Central memory CD4-positive, alpha-beta T cell (primary cell): ENCODE results near the gene TNFRSF8.

Experiments
- DNase-seq: peaks from one replicate; pipeline ENCODE4 v3.0.0; 2022

The TNFRSF8 gene

GRCh38 chr1:12064073-12064969 is 1.2 kb downstream of the TNFRSF8 start:
- DNase-seq, result no peak

GRCh38 chr1:12065872-12066271 is 2.8 kb downstream of the TNFRSF8 start:
- DNase-seq, result peak; percentile 31

DNA sequence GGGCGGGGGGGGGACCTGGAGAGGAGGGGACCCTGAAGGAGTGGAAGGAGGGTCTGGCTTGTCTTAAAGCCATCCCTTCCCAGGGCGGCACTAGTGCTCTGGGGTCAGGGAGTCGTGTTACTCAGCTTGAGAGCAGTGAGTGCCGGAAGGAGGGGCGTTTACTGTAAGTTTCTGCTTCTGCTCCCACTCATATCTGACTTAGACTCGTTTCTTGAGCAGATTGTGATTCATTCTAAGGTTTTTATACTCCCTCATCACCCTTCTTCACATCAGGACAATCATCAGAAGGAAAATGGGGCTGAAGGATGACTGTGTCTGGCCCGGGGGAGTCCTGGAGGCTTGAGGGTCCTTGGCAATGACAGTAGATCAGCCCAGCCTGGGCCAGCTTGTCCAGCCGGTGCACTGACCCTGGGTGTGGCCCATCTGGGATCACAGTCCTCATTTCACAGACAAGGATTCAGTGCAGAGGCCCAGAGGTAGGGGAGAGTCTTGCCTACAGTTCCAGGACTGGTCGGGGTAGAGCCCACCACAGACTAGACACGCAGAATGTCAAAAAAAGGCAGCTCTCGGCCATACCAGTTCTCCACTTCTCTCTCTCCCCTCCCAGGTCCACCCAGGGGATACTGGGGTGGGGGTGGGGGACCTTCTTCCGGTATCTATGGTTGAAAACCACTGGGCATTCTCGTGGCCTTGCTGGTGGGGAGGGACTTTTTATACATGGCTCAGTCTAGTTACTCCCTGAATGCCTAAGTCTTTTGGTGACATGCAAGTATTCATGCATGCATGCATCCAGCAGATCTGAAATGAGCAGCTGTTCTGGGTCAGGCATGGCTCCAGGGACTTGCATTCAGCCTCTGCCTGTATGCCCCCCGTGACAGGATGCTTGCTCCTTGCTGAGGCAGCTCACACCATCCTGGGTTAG is 5.1 kb downstream of the TNFRSF8 start:
- no peak for DNase-seq

- no peak for DNase-seq
These were observed 6.6 kb downstream of the TNFRSF8 start for GRCh38 chr1:12069623-12070244.

DNA sequence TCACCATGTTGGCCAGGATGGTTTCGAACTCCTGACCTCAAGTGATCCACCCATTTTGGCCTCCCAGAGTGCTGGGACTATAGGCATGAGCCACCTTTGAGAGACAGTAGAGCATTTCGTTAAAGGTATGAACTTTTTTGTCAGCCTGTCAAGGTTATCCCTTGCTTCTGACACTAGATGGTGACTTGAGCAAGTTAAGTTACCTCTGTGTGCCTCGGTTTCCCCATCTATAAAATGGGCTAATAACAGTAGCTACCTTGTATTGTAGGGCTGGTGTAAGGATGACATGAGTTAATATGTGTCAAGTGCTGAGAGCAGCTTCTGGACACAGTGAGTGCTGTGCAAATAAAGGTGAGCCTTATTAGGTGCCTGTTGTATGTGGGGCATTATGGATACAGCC is 8.8 kb downstream of the TNFRSF8 start:
- DNase-seq, result no peak

DNA sequence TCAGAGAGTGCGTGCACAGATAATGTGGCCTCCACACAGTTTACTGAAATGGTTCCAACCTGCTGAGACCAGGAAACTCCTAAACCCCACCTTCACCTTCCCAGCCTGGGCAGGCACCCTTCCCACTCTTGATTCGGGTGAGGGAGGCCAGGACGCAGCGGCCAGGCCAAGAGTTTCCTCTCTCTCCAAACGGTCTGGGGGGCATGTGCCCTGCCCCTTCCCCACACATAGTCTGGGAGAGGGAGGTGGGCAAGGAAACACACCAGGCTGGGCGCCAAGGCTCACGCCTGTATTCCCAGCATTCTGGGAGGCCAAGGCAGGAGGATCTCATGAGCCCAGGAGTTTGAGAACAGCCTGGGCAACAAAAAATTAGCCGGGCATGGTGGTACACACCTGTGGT is 9.6 kb downstream of the TNFRSF8 start:
- DNase-seq, result no peak

GRCh38 chr1:12073796-12074195 is 10.7 kb downstream of the TNFRSF8 start:
- no peak for DNase-seq

DNA sequence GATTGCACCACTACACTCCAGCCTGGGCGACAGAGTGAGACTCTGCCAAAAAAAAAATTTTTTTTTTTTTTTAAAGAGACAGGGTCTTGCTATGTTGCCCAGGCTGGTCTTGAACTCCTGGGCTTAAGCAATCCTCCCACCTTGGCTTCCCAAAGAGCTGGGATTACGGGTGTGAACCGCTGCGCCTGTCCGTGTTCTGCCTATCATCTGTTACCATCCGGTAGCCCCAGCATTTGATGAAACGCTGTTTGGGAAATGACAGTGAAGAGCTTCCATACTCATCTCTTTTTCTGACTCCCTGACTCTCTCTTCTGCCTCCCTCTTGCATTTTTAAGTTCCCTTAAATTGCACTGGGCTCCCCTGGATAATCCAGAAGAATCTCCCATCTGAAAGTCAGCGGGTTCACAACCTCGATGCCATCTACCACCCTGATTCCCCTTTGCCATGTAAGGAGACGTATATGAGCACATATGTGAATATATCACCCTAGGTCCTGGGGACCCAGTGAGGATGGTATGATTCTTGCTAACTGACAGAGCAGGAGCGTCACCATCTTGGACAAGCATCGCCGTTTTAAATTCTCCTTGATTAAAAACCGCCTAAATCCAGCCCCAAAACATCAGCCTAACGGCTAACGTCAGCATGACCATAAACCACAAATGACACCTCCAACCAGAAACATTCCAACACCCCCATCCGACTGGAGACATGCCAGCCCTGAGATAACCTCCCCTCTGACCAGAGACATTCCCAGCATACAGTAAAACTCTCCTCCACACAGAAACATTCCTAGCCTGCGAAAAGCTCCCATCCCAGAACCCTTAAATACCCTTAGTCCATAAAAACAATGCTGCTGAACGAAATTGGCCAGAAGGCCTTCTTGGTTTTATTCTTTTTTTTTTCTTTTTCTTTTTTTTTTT is 12.4 kb downstream of the TNFRSF8 start:
- DNase-seq, result no peak

- no peak for DNase-seq
These were observed 13.4 kb downstream of the TNFRSF8 start for GRCh38 chr1:12076425-12077005.

DNA sequence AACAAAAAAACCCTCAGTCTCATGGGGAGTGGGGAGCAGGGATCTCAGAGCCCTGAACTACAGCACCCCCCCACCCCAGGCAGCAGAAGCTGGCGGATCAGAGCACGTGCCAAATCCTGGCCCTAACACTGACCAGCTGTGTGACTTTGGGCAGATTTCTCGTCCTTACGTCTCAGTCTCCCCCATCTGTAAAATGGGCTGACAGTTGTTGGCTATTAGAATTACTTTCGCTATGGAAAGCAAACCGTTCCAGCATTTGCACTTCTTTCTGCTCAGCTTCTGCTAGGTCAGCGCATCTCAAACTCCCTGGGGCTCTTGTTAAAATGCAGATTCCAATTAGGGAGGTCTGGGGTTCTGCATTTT is 15.5 kb downstream of the TNFRSF8 start:
- DNase-seq, result no peak

DNA sequence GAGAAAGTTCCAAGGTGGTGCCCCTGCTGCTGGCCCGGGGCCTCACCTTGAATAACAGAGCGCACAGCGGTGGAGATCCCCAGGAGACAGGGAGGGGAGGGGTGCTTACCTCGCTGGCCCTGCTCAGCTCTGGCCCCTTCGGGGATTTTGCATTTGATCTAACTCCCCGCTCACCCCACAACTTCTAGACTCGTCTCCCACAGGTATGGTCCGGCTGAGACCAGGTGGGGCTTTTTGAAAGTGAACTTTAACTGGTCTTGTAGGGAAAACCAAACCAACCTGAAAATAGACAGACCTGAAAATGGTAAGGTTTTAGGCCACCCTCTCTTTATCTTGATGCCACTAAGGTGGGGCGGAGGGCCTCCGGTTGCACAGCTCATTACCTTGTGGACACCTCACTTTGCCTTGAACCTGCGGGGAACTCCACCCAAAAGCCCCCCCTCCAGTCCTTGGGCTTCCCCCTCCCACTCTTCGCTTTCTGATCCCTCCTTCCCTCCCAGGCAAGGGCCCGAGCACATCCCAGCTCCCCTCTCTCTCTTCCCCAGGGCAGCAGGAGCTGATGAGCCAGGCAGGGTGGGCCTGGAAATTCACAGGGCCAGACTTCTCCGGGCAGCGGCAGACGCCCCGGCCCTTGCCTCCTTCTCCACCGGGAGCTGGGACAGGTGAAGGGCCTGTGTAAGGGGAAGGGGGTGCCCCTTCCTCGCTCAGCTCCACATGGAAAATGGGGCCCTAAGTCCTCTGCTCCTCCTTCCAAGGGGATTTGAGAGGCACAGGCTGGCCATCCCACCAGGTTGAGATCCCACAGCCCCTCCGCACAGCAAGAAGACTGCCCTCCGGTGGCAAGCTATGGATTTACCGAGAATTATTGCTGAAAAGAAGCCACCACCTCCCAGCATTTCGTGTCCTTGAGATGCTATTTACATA is 16.1 kb downstream of the TNFRSF8 start:
- DNase-seq, result no peak

GRCh38 chr1:12080156-12080555 is 17.1 kb downstream of the TNFRSF8 start:
- no peak for DNase-seq

DNA sequence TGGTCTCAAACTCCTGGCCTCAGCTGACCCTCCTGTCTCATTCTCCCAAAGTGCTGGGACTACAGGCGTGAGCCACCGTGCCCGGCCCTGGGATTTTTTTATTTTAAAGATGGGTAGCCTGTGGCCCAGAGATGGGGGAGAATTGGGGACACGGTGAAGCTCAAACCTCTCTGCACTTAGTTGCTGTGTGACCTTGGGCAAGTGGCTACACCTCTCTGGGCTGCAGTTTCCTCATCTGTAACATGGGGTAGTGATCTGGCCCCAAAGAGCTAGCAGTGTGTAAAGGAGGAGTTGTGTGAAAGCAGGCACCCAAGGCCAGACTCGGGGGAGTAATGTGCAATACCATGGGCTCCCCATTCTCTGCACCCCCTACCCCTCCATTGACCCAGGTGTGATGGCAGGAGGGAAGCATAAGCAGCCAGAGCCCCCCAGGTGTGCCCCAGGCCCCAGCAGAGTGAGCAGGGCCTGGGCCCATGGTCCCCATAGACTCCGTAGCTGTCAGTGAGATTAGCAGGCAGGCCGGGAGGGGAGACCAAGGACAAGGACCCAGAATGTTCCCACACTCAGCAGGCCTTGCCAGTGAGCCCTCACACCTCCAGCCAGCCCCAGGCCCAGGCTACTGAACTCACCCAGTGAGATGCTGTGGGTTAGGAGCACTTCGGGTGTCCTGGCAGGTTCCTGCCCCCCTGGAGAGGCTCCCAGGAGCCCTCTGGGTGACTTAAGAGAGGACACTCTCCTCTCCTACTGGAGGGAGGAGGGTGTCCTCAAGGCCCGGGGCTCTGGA is 17.9 kb downstream of the TNFRSF8 start:
- DNase-seq, result no peak

GRCh38 chr1:12081648-12082396 is 18.7 kb downstream of the TNFRSF8 start:
- DNase-seq, result no peak

DNA sequence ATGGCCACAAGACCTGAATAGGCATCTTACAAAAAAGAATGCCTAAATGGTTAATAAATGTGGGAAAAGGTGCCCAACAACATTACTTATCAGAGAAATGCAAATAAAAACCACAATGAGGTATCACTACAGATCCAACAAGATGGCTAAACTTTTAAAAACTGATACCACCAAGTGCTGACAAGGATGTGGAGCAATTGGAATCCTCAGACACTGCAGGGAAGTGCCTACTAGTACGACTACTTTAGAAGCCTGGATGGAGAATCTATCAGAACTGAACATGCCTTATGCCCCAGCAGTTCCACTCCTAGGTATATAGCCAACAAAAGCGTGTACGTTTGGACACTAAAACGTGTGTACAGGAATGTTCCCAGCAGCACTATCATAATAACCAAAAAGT is 19.9 kb downstream of the TNFRSF8 start:
- no peak for DNase-seq

GRCh38 chr1:12083766-12084165 is 20.7 kb downstream of the TNFRSF8 start:
- no peak for DNase-seq

GRCh38 chr1:12085643-12086260 is 22.6 kb downstream of the TNFRSF8 start:
- DNase-seq, result no peak

DNA sequence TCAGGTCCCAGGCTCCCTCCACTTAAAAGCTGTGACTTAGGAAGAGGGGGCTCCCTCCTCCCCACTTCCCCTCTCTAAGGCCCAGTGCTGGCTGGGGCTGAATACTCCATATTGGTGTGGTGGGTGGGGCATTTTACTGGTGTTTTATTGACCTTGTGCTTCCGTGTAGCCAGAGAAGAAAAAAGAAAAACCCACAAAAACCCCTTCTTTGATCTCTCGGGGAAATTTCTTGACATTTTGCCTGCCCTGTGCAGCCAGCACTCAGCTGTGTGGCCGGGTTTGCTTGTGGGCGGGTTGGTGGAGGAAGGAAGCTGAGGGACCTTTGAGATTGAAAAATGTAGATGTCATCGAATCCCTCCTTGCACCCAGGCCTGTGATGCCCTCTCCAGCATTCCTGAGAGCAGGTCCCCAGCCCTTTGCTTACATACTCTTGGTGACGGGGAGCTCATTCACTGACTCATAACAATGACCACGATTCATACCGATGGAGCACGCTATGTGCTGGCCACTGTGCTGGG is 24.8 kb downstream of the TNFRSF8 start:
- DNase-seq, result peak; percentile 60
